Endothelial cell (in vitro differentiated cells): Measurements from ENCODE around the gene HIPK3. TPM values are rescaled to one million over a fixed set of nuclear protein-coding genes. Genes with fewer than 3 reads are reported as not detected.
A peak's percentile ranks its signal among the peaks of the same experiment; 100 is the strongest.
"Not testable (repeated sequence)": the region's sequence is repeated elsewhere in the genome, so short reads cannot be mapped to it uniquely, and the experiment has no call there.

Experiments
- DNase-seq: peaks from one replicate; pipeline ENCODE4 v3.0.0; 2021; ENCODE audit warnings: low spot score
- H3K27ac Mint-ChIP-seq: one replicate; pipeline ENCODE4 v1.8.0; 2021; ENCODE audit warnings: mixed read lengths, inconsistent platforms; ENCODE audit not compliant: unreplicated experiment
- H3K27me3 Mint-ChIP-seq: one replicate; pipeline ENCODE4 v1.8.0; 2021; ENCODE audit warnings: mild to moderate bottlenecking, moderate library complexity, mixed read lengths, inconsistent platforms; ENCODE audit not compliant: unreplicated experiment
- H3K36me3 Mint-ChIP-seq: one replicate; pipeline ENCODE4 v1.8.0; 2021; ENCODE audit warnings: mild to moderate bottlenecking, low read depth, mixed read lengths, inconsistent platforms; ENCODE audit not compliant: unreplicated experiment
- H3K4me1 Mint-ChIP-seq: one replicate; pipeline ENCODE4 v1.8.0; 2021; ENCODE audit warnings: mild to moderate bottlenecking, mixed read lengths, inconsistent platforms; ENCODE audit not compliant: unreplicated experiment
- H3K4me3 Mint-ChIP-seq: one replicate; pipeline ENCODE4 v1.8.0; 2021; ENCODE audit warnings: mild to moderate bottlenecking, mixed read lengths, inconsistent platforms; ENCODE audit not compliant: unreplicated experiment
- H3K9me3 Mint-ChIP-seq: one replicate; pipeline ENCODE4 v1.8.0; 2021; ENCODE audit warnings: mixed read lengths, inconsistent platforms; ENCODE audit not compliant: unreplicated experiment
- total RNA-seq: library from RNA; stranded (reverse); fragmentation: NEBNext Ultra II Directional; extraction: Animal tissue kit (Norgen Biotek cat#: 25700); gene quantifications from one replicate; pipeline ENCODE4 v1.2.1, GENCODE V29; 2021; ENCODE audit not compliant: unreplicated experiment
- TF ChIP-seq, protein P1 (sequence below): fragments of 200-600 bp; sonication (generic); IDR thresholded peaks from one replicate; pipeline ENCODE4 v1.5.0; 2021; ENCODE audit warnings: antibody characterized with exemption; ENCODE audit not compliant: unreplicated experiment

HIPK3 gene
- total RNA-seq, 1 donor from 2014 or later, result 70.2 TPM

GRCh38 chr11:33258631-33259205 is 1.5 kb downstream of the HIPK3 start:
- Mint-ChIP-seq H3K9me3 (peaks cover 3% of the 10 kb centered on the region), H3K27ac (peak overlapping the region; percentile 99), H3K36me3 (peaks cover 8% of the 10 kb centered on the region), H3K4me3 (peak overlapping the region; percentile 100), H3K4me1 (peaks cover 31% of the 10 kb centered on the region), H3K27me3 (peaks cover 19% of the 10 kb centered on the region)
- TF ChIP-seq, protein P1, sequence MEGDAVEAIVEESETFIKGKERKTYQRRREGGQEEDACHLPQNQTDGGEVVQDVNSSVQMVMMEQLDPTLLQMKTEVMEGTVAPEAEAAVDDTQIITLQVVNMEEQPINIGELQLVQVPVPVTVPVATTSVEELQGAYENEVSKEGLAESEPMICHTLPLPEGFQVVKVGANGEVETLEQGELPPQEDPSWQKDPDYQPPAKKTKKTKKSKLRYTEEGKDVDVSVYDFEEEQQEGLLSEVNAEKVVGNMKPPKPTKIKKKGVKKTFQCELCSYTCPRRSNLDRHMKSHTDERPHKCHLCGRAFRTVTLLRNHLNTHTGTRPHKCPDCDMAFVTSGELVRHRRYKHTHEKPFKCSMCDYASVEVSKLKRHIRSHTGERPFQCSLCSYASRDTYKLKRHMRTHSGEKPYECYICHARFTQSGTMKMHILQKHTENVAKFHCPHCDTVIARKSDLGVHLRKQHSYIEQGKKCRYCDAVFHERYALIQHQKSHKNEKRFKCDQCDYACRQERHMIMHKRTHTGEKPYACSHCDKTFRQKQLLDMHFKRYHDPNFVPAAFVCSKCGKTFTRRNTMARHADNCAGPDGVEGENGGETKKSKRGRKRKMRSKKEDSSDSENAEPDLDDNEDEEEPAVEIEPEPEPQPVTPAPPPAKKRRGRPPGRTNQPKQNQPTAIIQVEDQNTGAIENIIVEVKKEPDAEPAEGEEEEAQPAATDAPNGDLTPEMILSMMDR, result no peak
- DNase-seq, result no peak

DNA sequence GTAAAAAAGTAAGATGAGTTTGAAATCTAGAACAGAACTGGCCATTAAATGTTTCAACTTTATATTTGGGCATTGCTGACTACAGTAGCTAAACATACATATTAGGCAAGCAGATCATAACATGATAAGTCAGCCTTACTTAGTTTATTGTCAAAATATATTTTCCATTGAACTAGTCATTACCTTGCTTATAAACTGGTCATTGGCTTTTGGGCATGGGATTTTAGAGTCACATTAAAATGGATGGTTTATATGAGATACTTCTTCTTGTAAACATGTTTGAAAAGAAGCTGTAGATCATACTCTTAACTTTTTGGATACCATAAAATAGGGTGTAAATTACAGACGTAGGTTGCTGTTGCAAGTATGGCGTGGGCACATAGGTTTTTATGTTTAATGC is 2.7 kb downstream of the HIPK3 start:
- DNase-seq, result no peak
- H3K4me1 Mint-ChIP-seq, result peaks cover 32% of the 10 kb centered on the region
- peaks cover 3% of the 10 kb centered on the region for H3K9me3 Mint-ChIP-seq
- H3K27ac Mint-ChIP-seq, result peak overlapping the region; percentile 16
- peaks cover 19% of the 10 kb centered on the region for H3K27me3 Mint-ChIP-seq
- peaks cover 8% of the 10 kb centered on the region for H3K36me3 Mint-ChIP-seq
- H3K4me3 Mint-ChIP-seq, result peak overlapping the region; percentile 80
- TF ChIP-seq, protein P1, result no peak

GRCh38 chr11:33261350-33261749 is 4.2 kb downstream of the HIPK3 start:
- Mint-ChIP-seq H3K4me1 (peaks cover 28% of the 10 kb centered on the region), H3K27me3 (peaks cover 17% of the 10 kb centered on the region)
- not testable (repeated sequence) for DNase-seq, H3K4me3 Mint-ChIP-seq, H3K9me3 Mint-ChIP-seq, H3K36me3 Mint-ChIP-seq, H3K27ac Mint-ChIP-seq

DNA sequence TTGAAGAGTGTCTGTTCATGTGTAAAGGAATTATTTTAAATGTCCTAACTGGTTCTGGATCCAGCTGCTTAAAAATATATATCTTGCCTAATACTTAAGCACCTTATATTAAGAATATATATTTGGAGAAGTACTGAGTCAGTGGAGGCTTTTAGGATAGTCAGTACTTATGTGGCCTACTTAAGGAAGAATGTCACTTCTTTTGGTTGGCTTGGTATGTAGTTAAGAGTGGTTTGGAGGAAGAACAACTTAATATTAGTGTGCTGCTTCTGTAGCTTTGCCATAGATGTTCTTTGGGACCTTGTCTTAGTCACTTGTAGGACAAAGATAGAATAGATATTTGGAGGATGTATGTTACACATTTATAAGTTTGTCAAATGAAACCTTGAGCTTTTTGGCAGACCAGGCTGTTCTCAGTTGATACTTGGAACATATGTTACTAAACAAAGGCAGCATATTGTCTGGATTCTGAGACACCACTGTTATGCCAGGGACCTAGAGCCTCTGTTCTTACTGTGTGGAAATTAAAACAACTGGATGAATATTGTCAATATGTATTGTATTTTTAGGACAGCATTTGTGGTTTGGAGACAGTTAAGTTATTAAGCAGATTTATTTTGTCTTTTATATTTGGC is 4.9 kb downstream of the HIPK3 start:
- TF ChIP-seq, protein P1, result no peak
- Mint-ChIP-seq H3K4me3 (no peak overlapping the region), H3K9me3 (peaks cover 3% of the 10 kb centered on the region), H3K4me1 (peaks cover 24% of the 10 kb centered on the region), H3K27me3 (peaks cover 11% of the 10 kb centered on the region), H3K36me3 (peaks cover 8% of the 10 kb centered on the region), H3K27ac (no peak overlapping the region)
- no peak for DNase-seq

DNA sequence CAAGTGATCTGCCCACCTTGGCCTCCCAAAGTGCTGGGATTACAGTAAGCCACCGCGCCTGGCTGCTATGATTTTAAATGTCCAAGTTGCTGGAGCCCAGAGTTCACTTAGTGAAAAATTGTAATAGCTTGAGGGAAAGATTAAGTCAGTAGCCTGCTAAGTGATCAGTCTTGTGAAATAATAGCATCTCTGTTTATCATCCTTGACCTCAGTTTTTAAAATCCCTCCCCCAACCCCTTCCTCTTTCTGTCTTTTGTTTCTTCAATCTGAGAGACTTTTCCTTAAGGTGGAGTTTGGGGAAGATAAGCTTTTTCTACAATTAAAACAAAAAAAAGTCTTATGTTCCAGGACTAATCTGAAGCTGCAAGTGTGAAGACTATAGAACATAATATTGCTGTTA is 6.4 kb downstream of the HIPK3 start:
- TF ChIP-seq, protein P1, result no peak
- Mint-ChIP-seq H3K27ac (peak overlapping the region; percentile 37), H3K27me3 (peaks cover 4% of the 10 kb centered on the region), H3K9me3 (peaks cover 3% of the 10 kb centered on the region), H3K4me3 (peak overlapping the region; percentile 15), H3K4me1 (peaks cover 22% of the 10 kb centered on the region), H3K36me3 (peaks cover 5% of the 10 kb centered on the region)
- no peak for DNase-seq
